Smooth muscle cell of trachea (primary cell): ENCODE data around the gene PCDHGB4. TPM values are rescaled to one million over a fixed set of nuclear protein-coding genes. Genes with fewer than 3 reads are reported as not detected.

ENCODE experiments used
- total RNA-seq: library from RNA; depleted of rRNA; stranded (reverse); fragments of >200 nt; gene quantifications from 2 replicates; pipeline ENCODE4 v1.2.1, GENCODE V29; 2014

Gene PCDHGB4
- total RNA-seq, 1 donor from 2014 or later = 21.5 TPM

DNA sequence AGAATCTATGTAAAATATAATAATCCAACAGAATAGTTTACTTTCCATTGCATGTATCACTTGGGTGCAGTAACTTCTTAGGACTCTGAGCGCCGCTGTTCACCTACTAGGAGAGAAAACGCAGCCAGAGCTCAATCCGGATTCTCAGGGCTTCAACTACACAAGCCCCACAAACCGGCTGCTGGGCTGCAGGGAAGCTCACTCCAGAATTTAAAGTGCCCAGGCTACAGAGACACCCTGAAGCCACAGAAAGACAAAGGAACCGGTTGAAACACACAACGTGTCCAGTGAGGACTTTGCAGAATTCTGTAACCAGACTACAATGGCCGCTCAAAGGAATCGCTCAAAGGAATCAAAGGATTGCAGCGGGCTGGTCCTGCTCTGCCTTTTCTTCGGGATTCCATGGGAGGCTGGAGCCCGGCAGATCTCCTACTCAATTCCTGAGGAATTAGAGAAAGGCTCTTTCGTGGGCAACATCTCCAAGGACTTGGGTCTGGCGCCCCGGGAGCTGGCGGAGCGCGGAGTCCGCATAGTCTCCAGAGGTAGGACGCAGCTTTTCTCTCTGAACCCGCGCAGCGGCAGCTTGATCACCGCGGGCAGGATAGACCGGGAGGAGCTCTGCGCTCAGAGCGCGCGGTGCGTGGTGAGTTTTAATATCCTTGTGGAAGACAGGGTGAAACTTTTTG is 25.5 kb downstream of the PCDHGB4 start, which contains the start of gene PCDHGA10:
Gene PCDHGA10, plus strand, starts transcription at position 134 of the 686 bp plus-strand sequence. Its CDS starts 189 bp downstream, at position 323.

GRCh38 chr5:141417494-141418172 is 30.1 kb downstream of the PCDHGB4 start, which contains the start of gene PCDHGB7:
PCDHGB7 (plus strand) TSS chr5:141417677; CDS start chr5:141417860, 183 bp downstream.

GRCh38 chr5:141420855-141421488 is 33.5 kb downstream of the PCDHGB4 start, which contains the start of gene PCDHGA11:
PCDHGA11 (plus strand) TSS chr5:141421051; CDS start chr5:141421228, 177 bp downstream.

GRCh38 chr5:141430332-141431113 is 43.0 kb downstream of the PCDHGB4 start, which contains the start of gene PCDHGA12:
PCDHGA12 (plus strand) TSS chr5:141430507; CDS start chr5:141430760, 253 bp downstream.

Other genes starting within 250 kb of the PCDHGB4 start
- gene PCDHB6, start 237.6 kb upstream of the PCDHGB4 start, total RNA-seq = 0.33 TPM in 1 of 2 replicates, not detected in the other
- gene PCDHB7, start 215.1 kb upstream of the PCDHGB4 start, total RNA-seq = under 0.01 and 0.66 TPM in 2 replicates
- gene PCDHB8, start 209.9 kb upstream of the PCDHGB4 start, total RNA-seq = 0.50 TPM in 1 of 2 replicates, not detected in the other
- 0.15 and 0.50 TPM in 2 replicates for gene PCDHB16, start 205.3 kb upstream of the PCDHGB4 start, total RNA-seq
- under 0.01 and 0.17 TPM in 2 replicates for gene PCDHB9, start 200.5 kb upstream of the PCDHGB4 start, total RNA-seq
- 0.15 and 0.66 TPM in 2 replicates for gene PCDHB10, start 195.3 kb upstream of the PCDHGB4 start, total RNA-seq
- 0.50 TPM in 1 of 2 replicates, not detected in the other for gene PCDHB11, start 188.1 kb upstream of the PCDHGB4 start, total RNA-seq
- gene PCDHB12, start 179.0 kb upstream of the PCDHGB4 start, total RNA-seq = 0.15 and 0.33 TPM in 2 replicates
- gene PCDHB13, start 173.8 kb upstream of the PCDHGB4 start, total RNA-seq = under 0.01 and 1.3 TPM in 2 replicates
- gene PCDHB14, start 164.4 kb upstream of the PCDHGB4 start, total RNA-seq = 0.15 and 1.2 TPM in 2 replicates
- under 0.01 and 0.66 TPM in 2 replicates for gene PCDHB15, start 142.3 kb upstream of the PCDHGB4 start, total RNA-seq
- 0.50 and 1.0 TPM in 2 replicates for gene SLC25A2, start 83.6 kb upstream of the PCDHGB4 start, total RNA-seq
- gene TAF7, start 66.9 kb upstream of the PCDHGB4 start, total RNA-seq = 70.8 and 74.8 TPM in 2 replicates
- 1.3 and 2.3 TPM in 2 replicates for gene PCDHGA1, start 57.2 kb upstream of the PCDHGB4 start, total RNA-seq
- 3.3 and 6.6 TPM in 2 replicates for gene PCDHGA2, start 48.9 kb upstream of the PCDHGB4 start, total RNA-seq
- 1.3 and 2.6 TPM in 2 replicates for gene PCDHGA3, start 43.9 kb upstream of the PCDHGB4 start, total RNA-seq
- 4.4 and 4.5 TPM in 2 replicates for gene PCDHGB1, start 37.6 kb upstream of the PCDHGB4 start, total RNA-seq
- 8.9 and 11.1 TPM in 2 replicates for gene PCDHGA4, start 32.7 kb upstream of the PCDHGB4 start, total RNA-seq
- 5.1 TPM in 2 replicates for gene PCDHGB2, start 27.7 kb upstream of the PCDHGB4 start, total RNA-seq
- gene PCDHGA5, start 23.5 kb upstream of the PCDHGB4 start, total RNA-seq = 2.8 and 3.5 TPM in 2 replicates
- 7.1 and 9.4 TPM in 2 replicates for gene PCDHGB3, start 17.5 kb upstream of the PCDHGB4 start, total RNA-seq
- 4.8 and 6.3 TPM in 2 replicates for gene PCDHGA6, start 13.8 kb upstream of the PCDHGB4 start, total RNA-seq
- 5.4 and 8.4 TPM in 2 replicates for gene PCDHGA7, start 5.0 kb upstream of the PCDHGB4 start, total RNA-seq
- 3.9 and 5.6 TPM in 2 replicates for gene PCDHGA8, start 4.9 kb downstream of the PCDHGB4 start, total RNA-seq
- 27.9 and 40.4 TPM in 2 replicates for gene PCDHGB5, start 10.2 kb downstream of the PCDHGB4 start, total RNA-seq
- 7.4 and 8.0 TPM in 2 replicates for gene PCDHGA9, start 15.1 kb downstream of the PCDHGB4 start, total RNA-seq
- gene PCDHGB6, start 20.3 kb downstream of the PCDHGB4 start, total RNA-seq = 5.1 and 6.5 TPM in 2 replicates
- gene PCDHGA10, start 25.3 kb downstream of the PCDHGB4 start, total RNA-seq = 13.8 and 14.7 TPM in 2 replicates
- 15.7 and 16.4 TPM in 2 replicates for gene PCDHGB7, start 30.0 kb downstream of the PCDHGB4 start, total RNA-seq
- gene PCDHGA11, start 33.4 kb downstream of the PCDHGB4 start, total RNA-seq = 23.0 and 26.9 TPM in 2 replicates
- gene PCDHGA12, start 42.8 kb downstream of the PCDHGB4 start, total RNA-seq = 26.0 and 35.4 TPM in 2 replicates
- 94.1 and 137 TPM in 2 replicates for gene PCDHGC3, start 88.3 kb downstream of the PCDHGB4 start, total RNA-seq
- gene PCDHGC4, start 97.3 kb downstream of the PCDHGB4 start, total RNA-seq = 4.5 and 6.0 TPM in 2 replicates
- gene PCDHGC5, start 101.4 kb downstream of the PCDHGB4 start, total RNA-seq = 7.9 and 8.1 TPM in 2 replicates
- 22.0 and 46.4 TPM in 2 replicates for gene DIAPH1, start 231.3 kb downstream of the PCDHGB4 start, total RNA-seq
- 63.0 and 67.6 TPM in 2 replicates for gene HDAC3, start 249.2 kb downstream of the PCDHGB4 start, total RNA-seq
- gene RELL2, start 249.3 kb downstream of the PCDHGB4 start, total RNA-seq = 2.2 and 2.3 TPM in 2 replicates